GM11168 (cell line): ENCODE data around the gene CD19.
"Not testable (repeated sequence)": the region's sequence is repeated elsewhere in the genome, so short reads cannot be mapped to it uniquely, and the experiment has no call there.

Experiments
- in situ Hi-C: fragments of 300-500 bp; cut with MboI; formaldehyde crosslinking; loops from one replicate; pipeline ENCODE4 v1.12.0; 2022; ENCODE audit warnings: low sequenced_read_pairs; ENCODE audit not compliant: unreplicated experiment

Gene CD19

GRCh38 chr16:28931801-28932225, at the start of gene CD19:
TSS of gene CD19 (plus strand) at chr16:28931971. CDS start at chr16:28932001, 30 bp downstream.
- in situ Hi-C loops, result no loop called here

DNA sequence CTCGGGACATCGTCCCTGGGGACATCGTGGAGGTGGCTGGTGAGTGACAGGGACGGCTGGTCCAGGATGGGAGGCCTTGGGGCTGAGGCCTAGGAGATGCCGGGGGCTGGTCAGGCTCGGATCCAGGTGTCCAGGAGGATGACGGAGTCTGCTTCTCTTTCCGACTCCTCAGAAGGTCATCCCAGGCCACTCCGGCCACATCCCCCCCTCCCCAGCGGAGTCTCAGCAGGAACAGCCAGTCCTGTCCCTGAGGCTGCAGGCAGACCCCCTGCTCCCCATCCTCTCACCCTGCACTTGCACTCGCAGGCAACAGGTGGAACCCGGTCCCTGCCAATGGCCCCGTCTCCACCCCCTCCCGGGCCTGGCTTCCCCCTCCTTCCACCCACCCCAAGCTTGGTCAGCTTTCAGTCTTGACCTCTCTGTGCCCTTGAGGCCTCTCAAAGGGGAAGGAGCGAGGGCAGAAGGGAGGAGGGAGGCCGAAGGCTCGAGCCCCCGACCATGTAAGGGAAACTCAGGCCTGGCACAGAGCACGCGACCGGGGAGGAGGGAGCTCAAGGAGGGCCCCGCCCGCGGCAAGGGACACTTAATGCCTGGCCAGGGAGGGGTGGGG, 49.1 kb upstream of the CD19 start:
- in situ Hi-C loops, result no loop called here

DNA sequence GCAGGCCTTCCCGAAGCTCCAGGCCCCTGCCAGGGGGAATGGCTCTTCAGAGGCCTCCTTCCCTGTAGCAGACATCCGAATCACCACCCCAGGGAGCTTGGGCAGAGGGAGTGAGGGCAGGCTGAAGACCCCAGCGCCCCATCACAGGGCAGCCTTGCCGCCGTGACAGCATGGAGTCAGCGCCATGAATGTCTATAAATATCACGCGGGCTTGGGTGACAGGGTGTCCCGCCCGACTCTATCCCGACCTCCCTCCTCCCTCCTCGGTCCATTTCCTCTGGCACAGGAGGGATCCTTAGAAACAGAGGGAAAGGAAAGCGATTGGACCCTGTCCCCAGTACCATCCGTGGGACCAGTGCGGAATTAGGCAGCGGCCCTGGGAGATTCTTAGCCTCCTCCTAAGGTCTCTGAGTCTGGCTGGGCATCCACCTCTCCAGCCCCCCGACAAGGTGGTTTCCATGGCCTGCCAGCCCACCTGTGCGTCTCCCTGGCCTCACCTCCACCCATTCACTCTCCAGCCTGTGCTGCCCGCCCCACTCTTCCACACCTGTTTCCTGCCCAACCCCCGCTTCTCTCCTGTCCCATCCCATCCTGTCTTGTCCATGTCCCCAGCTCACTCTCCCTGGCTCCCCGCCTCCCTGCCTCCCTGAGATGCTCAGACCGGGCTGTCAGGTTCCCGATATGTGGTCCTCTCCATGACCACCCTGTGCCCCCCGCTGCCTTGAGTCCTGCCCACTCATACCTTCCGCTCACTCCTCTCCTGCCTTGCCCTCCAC, 48.4 kb upstream of the CD19 start:
- in situ Hi-C loops, result no loop called here

- in situ Hi-C loops, result no loop called here
Observed at GRCh38 chr16:28884045-28884444, 47.7 kb upstream of the CD19 start.

DNA sequence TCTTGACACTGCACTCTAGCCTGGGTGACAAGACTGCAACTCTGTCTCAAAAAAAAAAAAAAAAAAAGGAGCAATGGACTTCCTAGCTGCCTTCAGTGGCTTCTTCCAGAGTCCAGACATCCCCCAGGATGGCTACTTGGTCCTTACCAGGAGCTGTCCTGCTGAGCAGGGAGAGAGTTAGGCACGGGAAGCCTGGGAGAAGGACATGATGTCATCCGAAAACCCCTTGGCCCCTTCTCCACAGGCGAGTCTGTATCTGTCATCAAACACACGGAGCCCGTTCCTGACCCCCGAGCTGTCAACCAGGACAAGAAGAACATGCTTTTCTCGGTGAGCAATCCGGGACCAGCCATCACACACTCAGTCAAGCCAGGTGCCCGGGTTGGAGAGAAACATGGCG, 44.8 kb upstream of the CD19 start:
- in situ Hi-C loops, result no loop called here

GRCh38 chr16:28890355-28890754, 41.4 kb upstream of the CD19 start:
- in situ Hi-C loops, result not testable (repeated sequence)

- in situ Hi-C loops, result no loop called here
Observed at GRCh38 chr16:28891964-28892890, 39.5 kb upstream of the CD19 start.

GRCh38 chr16:28893291-28893690, 38.5 kb upstream of the CD19 start:
- in situ Hi-C loops, result no loop called here

DNA sequence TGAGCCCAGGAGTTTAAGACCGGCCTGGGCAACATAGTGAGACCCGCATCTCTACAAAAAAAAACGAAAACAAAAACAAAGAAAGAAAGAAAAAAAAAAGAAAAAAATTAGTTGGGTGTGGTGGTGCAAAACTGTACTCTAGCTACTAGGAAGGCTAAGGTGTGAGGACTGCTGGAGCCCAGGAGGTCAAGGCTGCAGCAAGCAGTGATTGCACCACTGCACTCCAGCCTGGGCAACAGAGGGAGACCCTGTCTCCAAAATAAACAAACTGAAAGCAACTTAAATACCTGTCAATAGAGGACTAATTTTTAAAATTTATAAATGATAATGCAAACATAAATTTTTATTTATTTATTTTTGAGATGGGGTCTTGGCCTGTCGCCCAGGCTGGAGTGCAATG, 36.2 kb upstream of the CD19 start:
- in situ Hi-C loops, result no loop called here

DNA sequence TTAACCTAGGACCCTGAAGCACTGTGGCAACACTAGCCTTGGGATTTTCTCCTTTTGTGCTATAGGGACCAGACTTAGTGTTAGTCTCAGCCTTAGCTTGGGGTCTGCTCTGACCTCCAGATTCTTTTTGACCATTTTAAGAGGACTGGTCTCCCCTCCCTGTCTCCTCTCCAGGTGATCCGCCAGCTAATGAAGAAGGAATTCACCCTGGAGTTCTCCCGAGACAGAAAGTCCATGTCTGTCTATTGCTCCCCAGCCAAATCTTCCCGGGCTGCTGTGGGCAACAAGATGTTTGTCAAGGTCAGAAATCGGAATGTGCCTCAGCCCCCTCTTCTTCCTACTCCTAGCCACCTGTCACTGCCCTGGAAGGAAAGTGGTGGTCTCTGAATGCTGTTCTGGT, 33.9 kb upstream of the CD19 start:
- in situ Hi-C loops, result no loop called here

DNA sequence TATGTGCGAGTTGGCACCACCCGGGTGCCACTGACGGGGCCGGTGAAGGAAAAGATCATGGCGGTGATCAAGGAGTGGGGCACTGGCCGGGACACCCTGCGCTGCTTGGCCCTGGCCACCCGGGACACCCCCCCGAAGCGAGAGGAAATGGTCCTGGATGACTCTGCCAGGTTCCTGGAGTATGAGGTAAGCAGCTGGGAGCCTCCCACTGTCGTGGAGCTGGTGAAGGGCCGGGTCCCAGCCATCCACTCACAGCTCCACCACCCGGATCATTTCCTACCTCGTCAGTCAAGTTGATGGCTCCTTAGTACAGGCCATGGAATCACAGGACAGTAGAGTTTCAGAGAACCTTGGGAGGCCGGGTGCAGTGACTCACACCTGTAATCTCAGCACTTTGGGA, 33.5 kb upstream of the CD19 start:
- in situ Hi-C loops, result no loop called here

DNA sequence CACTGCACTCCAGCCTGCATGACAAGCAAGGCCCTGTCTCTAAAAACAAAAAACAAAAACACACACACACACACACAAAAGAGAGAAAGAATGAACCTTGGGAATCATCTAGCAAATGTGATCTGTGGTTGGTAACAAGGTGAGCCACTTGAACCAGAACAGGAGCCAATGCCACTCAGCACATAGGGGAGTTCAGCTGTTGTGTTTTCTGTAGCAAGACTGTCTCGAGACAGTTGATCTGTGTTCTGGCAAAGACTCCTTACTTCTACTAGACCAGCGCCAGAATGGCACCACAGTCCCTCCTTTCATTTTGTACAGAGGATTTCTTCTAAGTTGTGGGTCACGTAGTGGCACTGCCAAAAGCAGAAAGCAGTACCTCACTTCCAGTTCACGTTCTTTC, 32.8 kb upstream of the CD19 start:
- in situ Hi-C loops, result no loop called here

GRCh38 chr16:28899882-28900590, 31.7 kb upstream of the CD19 start:
- in situ Hi-C loops, result no loop called here

- in situ Hi-C loops, result no loop called here
Observed at GRCh38 chr16:28900601-28901000, 31.2 kb upstream of the CD19 start.

GRCh38 chr16:28901862-28902261, 29.9 kb upstream of the CD19 start:
- in situ Hi-C loops, result no loop called here

GRCh38 chr16:28902909-28903308, 28.9 kb upstream of the CD19 start:
- in situ Hi-C loops, result no loop called here

- in situ Hi-C loops, result no loop called here
Observed at GRCh38 chr16:28903344-28904042, 28.3 kb upstream of the CD19 start.

GRCh38 chr16:28904363-28904762, 27.4 kb upstream of the CD19 start:
- in situ Hi-C loops, result no loop called here

DNA sequence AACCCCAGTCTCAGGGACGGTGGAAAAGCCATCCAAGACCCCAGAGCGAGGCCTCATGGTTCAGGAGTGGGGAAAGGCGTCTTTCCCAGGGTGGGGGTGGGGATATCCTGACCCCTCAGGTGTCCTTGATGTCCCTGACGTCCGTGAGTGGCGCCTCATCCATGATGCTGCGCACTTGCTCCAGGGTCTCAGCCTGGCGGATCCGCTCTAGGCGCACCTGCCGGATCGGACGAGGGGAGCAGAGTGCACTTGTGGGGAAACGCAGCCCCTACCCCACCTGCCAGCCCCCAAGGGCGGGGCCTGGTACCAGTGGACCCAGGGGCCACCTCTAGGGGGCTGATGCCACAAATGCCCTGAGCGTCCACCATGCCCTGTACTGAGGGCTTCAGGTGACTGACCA, 26.9 kb upstream of the CD19 start:
- in situ Hi-C loops, result no loop called here
